ENCODE measurements around the gene SHB.
"Not testable (repeated sequence)": the region's sequence is repeated elsewhere in the genome, so short reads cannot be mapped to it uniquely, and the experiment has no call there.

The SHB gene

GRCh38 chr9:37902131-37902530 is 166.9 kb downstream of the SHB start:
- Histone ChIP-seq H3K4me3 (ENCODE audit: severe bottlenecking) (no peak overlapping the region), H3K4me1 (ENCODE audit: insufficient read depth, poor library complexity, severe bottlenecking) (peaks cover 10% of the 10 kb centered on the region), H3K27me3 (ENCODE audit: insufficient read depth, poor library complexity, severe bottlenecking) (no peaks in the 10 kb centered on the region), H3K36me3 (ENCODE audit: low read depth) (peaks cover 40% of the 10 kb centered on the region), H3K27ac (ENCODE audit: poor library complexity, severe bottlenecking) (no peak overlapping the region), H3K9me3 (ENCODE audit: severe bottlenecking) (no peaks in the 10 kb centered on the region)
- no peak for TF ChIP-seq CTCF (IDR thresholded peaks at IDR 0.05; ENCODE audit: poor library complexity, severe bottlenecking)
- DNase-seq (ENCODE audit: low spot score) (no peak), ATAC-seq (ENCODE audit: low read depth) (no peak)

DNA sequence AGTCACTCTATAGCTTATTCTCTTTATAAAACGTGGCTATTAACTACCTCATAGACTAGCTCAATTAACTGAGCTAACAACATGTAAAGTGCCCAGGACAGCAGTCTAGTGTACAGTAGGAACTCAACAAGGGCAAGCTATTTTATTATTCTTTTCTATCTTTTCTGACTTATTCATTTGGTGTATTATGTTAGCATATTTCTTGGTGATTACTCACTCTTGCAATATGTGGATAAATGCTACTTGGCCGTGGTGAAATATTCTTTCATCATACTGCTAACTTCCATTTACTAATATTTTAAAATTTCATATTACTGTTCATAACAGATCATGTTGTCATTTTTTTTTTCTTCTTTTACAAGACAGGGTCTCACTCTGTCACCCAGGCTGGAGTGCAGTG is 170.0 kb downstream of the SHB start:
- DNase-seq (ENCODE audit: low spot score) (no peak), ATAC-seq (ENCODE audit: low read depth) (no peak)
- no peak for TF ChIP-seq CTCF (IDR thresholded peaks at IDR 0.05; ENCODE audit: poor library complexity, severe bottlenecking)
- no peaks in the 10 kb centered on the region for H3K9me3 ChIP-seq (ENCODE audit: severe bottlenecking)
- peaks cover 68% of the 10 kb centered on the region for H3K36me3 ChIP-seq (ENCODE audit: low read depth)
- H3K27me3 ChIP-seq (ENCODE audit: insufficient read depth, poor library complexity, severe bottlenecking): no peaks in the 10 kb centered on the region
- no peak overlapping the region for H3K4me3 ChIP-seq (ENCODE audit: severe bottlenecking)
- no peak overlapping the region for H3K27ac ChIP-seq (ENCODE audit: poor library complexity, severe bottlenecking)
- peaks cover 5% of the 10 kb centered on the region for H3K4me1 ChIP-seq (ENCODE audit: insufficient read depth, poor library complexity, severe bottlenecking)

- Histone ChIP-seq H3K36me3 (ENCODE audit: low read depth) (peaks cover 82% of the 10 kb centered on the region), H3K27ac (ENCODE audit: poor library complexity, severe bottlenecking) (no peak overlapping the region), H3K4me3 (ENCODE audit: severe bottlenecking) (no peak overlapping the region), H3K27me3 (ENCODE audit: insufficient read depth, poor library complexity, severe bottlenecking) (no peaks in the 10 kb centered on the region), H3K4me1 (ENCODE audit: insufficient read depth, poor library complexity, severe bottlenecking) (peaks cover 5% of the 10 kb centered on the region), H3K9me3 (ENCODE audit: severe bottlenecking) (no peaks in the 10 kb centered on the region)
- 0 out of 3 replicates have a peak, but pooled peaks have one; percentile 19 for ATAC-seq (ENCODE audit: low read depth)
- no peak for TF ChIP-seq CTCF (IDR thresholded peaks at IDR 0.05; ENCODE audit: poor library complexity, severe bottlenecking)
- no peak for DNase-seq (ENCODE audit: low spot score)
These were observed 171.4 kb downstream of the SHB start for GRCh38 chr9:37897665-37898064.

DNA sequence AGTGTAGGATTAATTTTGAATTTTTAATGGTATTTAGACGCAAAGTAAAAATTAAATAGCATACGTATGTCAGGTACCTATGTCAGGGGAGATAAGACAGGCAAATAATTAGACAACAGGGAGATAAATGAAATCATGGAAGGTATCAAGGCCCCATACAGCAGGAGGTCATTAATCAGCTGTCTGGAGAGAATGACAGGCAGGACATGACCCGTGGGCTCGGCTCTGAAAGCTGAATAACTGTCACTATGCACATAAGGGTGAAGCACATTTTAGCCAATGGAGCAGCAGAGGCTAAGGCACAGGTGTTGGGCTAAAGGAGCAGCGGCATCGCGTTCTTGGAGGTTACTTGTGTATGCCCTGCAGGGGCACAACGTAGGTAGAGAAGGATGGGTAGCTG is 177.0 kb downstream of the SHB start:
- no peak for TF ChIP-seq CTCF (IDR thresholded peaks at IDR 0.05; ENCODE audit: poor library complexity, severe bottlenecking)
- no peaks in the 10 kb centered on the region for H3K9me3 ChIP-seq (ENCODE audit: severe bottlenecking)
- H3K27me3 ChIP-seq (ENCODE audit: insufficient read depth, poor library complexity, severe bottlenecking): no peaks in the 10 kb centered on the region
- peaks cover 75% of the 10 kb centered on the region for H3K36me3 ChIP-seq (ENCODE audit: low read depth)
- no peak for DNase-seq (ENCODE audit: low spot score)
- no peak overlapping the region for H3K27ac ChIP-seq (ENCODE audit: poor library complexity, severe bottlenecking)
- ATAC-seq (ENCODE audit: low read depth): no peak
- no peak overlapping the region for H3K4me3 ChIP-seq (ENCODE audit: severe bottlenecking)
- no peaks in the 10 kb centered on the region for H3K4me1 ChIP-seq (ENCODE audit: insufficient read depth, poor library complexity, severe bottlenecking)

GRCh38 chr9:37891042-37891441 is 178.0 kb downstream of the SHB start:
- H3K27ac ChIP-seq (ENCODE audit: poor library complexity, severe bottlenecking); H3K9me3 ChIP-seq (ENCODE audit: severe bottlenecking); DNase-seq (ENCODE audit: low spot score); H3K27me3 ChIP-seq (ENCODE audit: insufficient read depth, poor library complexity, severe bottlenecking); H3K4me3 ChIP-seq (ENCODE audit: severe bottlenecking); H3K4me1 ChIP-seq (ENCODE audit: insufficient read depth, poor library complexity, severe bottlenecking); ATAC-seq (ENCODE audit: low read depth): not testable (repeated sequence)
- peaks cover 69% of the 10 kb centered on the region for H3K36me3 ChIP-seq (ENCODE audit: low read depth)

All from RWPE2 (cell line).